GM12878 (cell line): Measurements from ENCODE around the gene ACSF3. TPM values are rescaled to one million over a fixed set of nuclear protein-coding genes. Genes with fewer than 3 reads are reported as not detected.

ENCODE experiments used
- ATAC-seq: fragments of 200-7000 bp; cut with Tn5 transposase; 3 replicates; pipeline ENCODE4 v1.9.1; 2020; ENCODE audit warnings: mild to moderate bottlenecking, moderate library complexity
- BruUV-seq: library from RNA; stranded (reverse); fragments of 400-500 nt; replicated peaks from 2 replicates; lab custom pipeline; 2021; lab: Mats Ljungman, UMichigan
- CTCF ChIA-PET: fragments of 300-600 bp; sonication (Branson Sonifier 250); formaldehyde crosslinking; extraction: SDS; loops from one replicate; lab custom pipeline; 2021; ENCODE audit warnings: inconsistent platforms; lab: Yijun Ruan, JAX
- POLR2A ChIA-PET: fragments of 350-600 bp; formaldehyde crosslinking; extraction: SDS; loops from one replicate; lab custom pipeline; 2021; ENCODE audit warnings: inconsistent platforms; lab: Charles Lee
- RAD21 ChIA-PET: fragments of 300-600 bp; sonication (Branson Sonifier 250); formaldehyde crosslinking; loops from one replicate; lab custom pipeline; 2023; ENCODE audit warnings: antibody characterized with exemption; ENCODE audit not compliant: unreplicated experiment; lab: Charles Lee
- SMC1A ChIA-PET: fragments of 300-600 bp; sonication (Branson Sonifier 250); formaldehyde crosslinking; loops from one replicate; lab custom pipeline; 2023; ENCODE audit not compliant: unreplicated experiment, uncharacterized antibody; lab: Charles Lee
- DNase-seq: peaks from one replicate; pipeline ENCODE4 v3.0.0-alpha.2; 2011; ENCODE audit warnings: low read depth, low spot score
- FAIRE-seq: peaks from 3 replicates; lab custom pipeline; 2011; peaks lifted over from hg19 to GRCh38; lab: Jason Lieb, UNC
- H2AFZ ChIP-seq: 2 replicates; pipeline ENCODE4 v1.6.0; 2011; ENCODE audit warnings: low read depth, low read length, control low read depth; ENCODE audit not compliant: control insufficient read depth
- H3K27ac ChIP-seq: 2 replicates; pipeline ENCODE4 v1.5.1; 2011; ENCODE audit warnings: control low read depth; ENCODE audit not compliant: control insufficient read depth, insufficient read depth
- H3K27me3 ChIP-seq, 2 experiments: replicated peaks in 1 of 2; 2 replicates each; pipeline versions ENCODE4 v1.6.0 to v1.6.1; 2011; ENCODE audit warnings: low read length in 1 of 2; ENCODE audit not compliant: control insufficient read depth in 2 of 2, insufficient read depth in 2 of 2
- H3K36me3 ChIP-seq, 2 experiments: 2 replicates each; pipeline ENCODE4 v1.5.1; 2011; ENCODE audit warnings: low read length in 1 of 2; ENCODE audit not compliant: control insufficient read depth in 2 of 2, insufficient read depth in 2 of 2
- H3K4me1 ChIP-seq: 2 replicates; pipeline ENCODE4 v1.6.1; 2011; ENCODE audit warnings: mild to moderate bottlenecking, low read length, moderate library complexity, mixed read lengths; ENCODE audit not compliant: control insufficient read depth, insufficient read depth
- H3K4me2 ChIP-seq: 2 replicates; pipeline ENCODE4 v1.6.0; 2011; ENCODE audit warnings: control low read depth; ENCODE audit not compliant: control insufficient read depth, insufficient read depth
- H3K4me3 ChIP-seq: fragments of 200-600 bp; sonication (generic); 2 replicates; pipeline ENCODE4 v1.5.1; 2016
- H3K79me2 ChIP-seq: 2 replicates; pipeline ENCODE4 v1.6.0; 2011; ENCODE audit warnings: low read length; ENCODE audit not compliant: control insufficient read depth, insufficient read depth
- H3K9ac ChIP-seq: 2 replicates; pipeline ENCODE4 v1.8.0; 2011; ENCODE audit warnings: low read length, control low read depth, mixed read lengths; ENCODE audit not compliant: control insufficient read depth, insufficient read depth
- H3K9me3 ChIP-seq: replicated peaks from 3 replicates; pipeline ENCODE4 v1.5.1; 2011; ENCODE audit warnings: mild to moderate bottlenecking, low read length; ENCODE audit not compliant: control insufficient read depth, insufficient read depth
- H4K20me1 ChIP-seq: 2 replicates; pipeline ENCODE4 v1.6.0; 2011; ENCODE audit not compliant: control insufficient read depth, insufficient read depth
- BHLHE40 ChIP-seq, 2 experiments: fragments of 450-650 bp in 1 of 2; IDR thresholded peaks; 2 replicates each; pipeline ENCODE4 v1.6.1; 2011 to 2017; ENCODE audit warnings: low read depth in 2 of 2, borderline replicate concordance in 1 of 2, improper control_type of control experiment in 1 of 2, low read length in 1 of 2, mild to moderate bottlenecking in 1 of 2
- BRCA1 ChIP-seq: IDR thresholded peaks from 2 replicates; pipeline ENCODE4 v1.6.1; 2011; ENCODE audit warnings: low read depth, low read length, improper control_type of control experiment
- CBX3 ChIP-seq: fragments of 200-600 bp; sonication (generic); IDR thresholded peaks from 2 replicates; pipeline ENCODE4 v1.6.1; 2016; ENCODE audit warnings: low read depth, borderline replicate concordance
- EGR1 ChIP-seq, 2 experiments: IDR thresholded peaks; 1 replicate in 1 of 2; 2 replicates in 1 of 2; pipeline ENCODE4 v1.6.1; 2011 to 2012; ENCODE audit warnings: low read depth in 2 of 2, low read length in 2 of 2, borderline replicate concordance in 1 of 2, mild to moderate bottlenecking in 1 of 2, moderate library complexity in 1 of 2
- GATAD2B ChIP-seq: fragments of 450-650 bp; conservative IDR thresholded peaks from 2 replicates; pipeline ENCODE4 v1.6.1; 2017; ENCODE audit warnings: low read depth, mild to moderate bottlenecking, moderate library complexity
- KAT2A ChIP-seq: conservative IDR thresholded peaks from 2 replicates; pipeline ENCODE4 v1.6.1; 2011; ENCODE audit warnings: low read depth, low read length; ENCODE audit not compliant: control insufficient read depth
- LARP7 ChIP-seq: fragments of 450-650 bp; IDR thresholded peaks from 2 replicates; pipeline ENCODE4 v1.6.1; 2017; ENCODE audit warnings: mild to moderate bottlenecking
- MYB ChIP-seq: fragments of 150-350 bp; IDR thresholded peaks from 2 replicates; pipeline ENCODE4 v1.6.1; 2014; ENCODE audit warnings: mild to moderate bottlenecking, low read depth, low read length, borderline replicate concordance
- NR2C1 ChIP-seq: fragments of 450-650 bp; IDR thresholded peaks from 2 replicates; pipeline ENCODE4 v1.6.1; 2017; ENCODE audit warnings: antibody characterized with exemption, mild to moderate bottlenecking, moderate library complexity
- NR2C2 ChIP-seq: IDR thresholded peaks from 2 replicates; pipeline ENCODE4 v1.6.1; 2011; ENCODE audit warnings: borderline replicate concordance, low read depth; ENCODE audit not compliant: control insufficient read depth, insufficient read length
- NR2F1 ChIP-seq: fragments of 450-650 bp; conservative IDR thresholded peaks from 2 replicates; pipeline ENCODE4 v1.6.1; 2017; ENCODE audit warnings: mild to moderate bottlenecking
- RELA ChIP-seq: fragments of 450-650 bp; IDR thresholded peaks from 2 replicates; pipeline ENCODE4 v1.8.0; 2014; ENCODE audit warnings: borderline replicate concordance; ENCODE audit not compliant: partially characterized antibody
- SPI1 ChIP-seq: IDR thresholded peaks from 2 replicates; pipeline ENCODE4 v1.6.1; 2011; ENCODE audit warnings: low read depth, mild to moderate bottlenecking, low read length, moderate library complexity, borderline replicate concordance; ENCODE audit not compliant: insufficient read depth
- ZBED1 ChIP-seq: IDR thresholded peaks from 2 replicates; pipeline ENCODE4 v1.6.1; 2016; ENCODE audit warnings: borderline replicate concordance
- ZNF217 ChIP-seq: fragments of 450-650 bp; IDR thresholded peaks from 2 replicates; pipeline ENCODE4 v1.6.1; 2017; ENCODE audit warnings: antibody characterized with exemption, mild to moderate bottlenecking
- WGBS: methylation state at CpG from one replicate; pipeline ENCODE4 v1.1.6; 2016; ENCODE audit warnings: low lambda C conversion rate; ENCODE audit not compliant: insufficient replicate concordance, insufficient coverage; ENCODE audit errors: missing lambda C conversion rate; 5-methylcytosine and 5-hydroxymethylcytosine counted together
- in situ Hi-C: fragments of 300-500 bp; cut with MboI; formaldehyde crosslinking; loops from 9 replicates; pipeline ENCODE4 v1.14.3; 2018; ENCODE audit warnings: mixed read lengths
- intact Hi-C: fragments of 100-400 bp; cut with micrococcal nuclease; formaldehyde crosslinking; loops from one replicate; pipeline ENCODE4 v1.14.2; 2022; ENCODE audit not compliant: unreplicated experiment
- polyA plus RNA-seq, 11 experiments: library from polyadenylated mRNA; depleted of rRNA in 4 of 11; unstranded in 6 of 11; stranded (reverse) in 5 of 11; fragments of >200 nt; fragmentation: Nextera tagmentation in 4 of 11; fragmentation: Illumina TruSeq in 1 of 11; extraction: Ambion mirVana in 4 of 11; extraction: Trizol in 1 of 11; gene quantifications; 1 replicate in 1 of 11; 2 replicates in 10 of 11; pipeline versions ENCODE4 v1.2.1 to v1.2.3, GENCODE V29; 2011 to 2016; ENCODE audit warnings: inconsistent platforms in 2 of 11, missing spikeins in 2 of 11, low read depth in 1 of 11
- total RNA-seq, 4 experiments: library from RNA; depleted of rRNA in 3 of 4; stranded (reverse); fragments of >200 nt in 3 of 4; fragmentation: Illumina TruSeq in 1 of 4; extraction: Trizol in 1 of 4; gene quantifications; 2 replicates each; pipeline versions ENCODE4 v1.2.1 to v1.2.3, GENCODE V29; 2013 to 2021
- TF ChIP-seq, protein P1 (sequence below): IDR thresholded peaks from 2 replicates; pipeline ENCODE4 v1.6.1; 2011; ENCODE audit warnings: borderline replicate concordance, low read depth, mild to moderate bottlenecking, moderate library complexity, low read length; ENCODE audit not compliant: insufficient read depth, poor library complexity, severe bottlenecking
- TF ChIP-seq, protein P2 (sequence below): fragments of 450-650 bp; IDR thresholded peaks from 2 replicates; pipeline ENCODE4 v1.6.1; 2017; ENCODE audit warnings: mild to moderate bottlenecking, moderate library complexity

The ACSF3 gene
- total and polyA plus RNA-seq, 10 of the 15 experiments (the other 5 are each of a cell fraction or from before 2014, with no cell fraction given): 1.0 to 44.4 (median 25.8) TPM

DNA sequence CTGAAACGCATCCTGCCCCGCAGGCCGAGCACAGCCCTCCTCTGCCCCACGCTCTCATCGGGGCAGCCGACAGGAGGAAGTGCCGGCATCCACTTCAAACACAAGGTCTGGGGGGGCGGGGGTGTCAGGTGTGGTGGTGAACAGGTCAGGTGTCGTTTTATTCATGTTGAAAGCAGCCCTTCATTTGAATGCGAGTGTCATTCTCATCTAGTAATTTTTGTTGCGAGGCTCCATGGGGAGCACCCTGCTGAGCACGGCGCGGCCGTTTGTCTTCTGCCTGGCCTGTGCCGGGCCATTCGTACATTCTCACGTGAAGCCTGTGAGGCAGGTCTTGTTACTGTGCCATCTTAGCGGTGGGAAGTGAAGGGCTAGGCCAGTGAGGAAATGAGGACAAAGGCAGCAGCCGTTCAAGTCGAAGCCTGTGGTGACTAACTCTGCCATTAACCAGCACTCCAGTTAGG, 1.9 kb downstream of the ACSF3 start:
- intact Hi-C loops: loop anchor here (5.0 kb wide), 1 partner anchor 63 kb away; no protein-coding TSS in a partner anchor
- no TSS peak for BruUV-seq
- FAIRE-seq: no peak
- POLR2A ChIA-PET: no interaction called here
- no peak for TF ChIP-seq KAT2A
- no peak for TF ChIP-seq ZNF217
- no peak for TF ChIP-seq MYB
- no peak for TF ChIP-seq LARP7
- no peak for TF ChIP-seq ZBED1
- TF ChIP-seq CBX3: no peak
- TF ChIP-seq RELA: no peak
- TF ChIP-seq BRCA1: no peak
- TF ChIP-seq, protein P1, sequence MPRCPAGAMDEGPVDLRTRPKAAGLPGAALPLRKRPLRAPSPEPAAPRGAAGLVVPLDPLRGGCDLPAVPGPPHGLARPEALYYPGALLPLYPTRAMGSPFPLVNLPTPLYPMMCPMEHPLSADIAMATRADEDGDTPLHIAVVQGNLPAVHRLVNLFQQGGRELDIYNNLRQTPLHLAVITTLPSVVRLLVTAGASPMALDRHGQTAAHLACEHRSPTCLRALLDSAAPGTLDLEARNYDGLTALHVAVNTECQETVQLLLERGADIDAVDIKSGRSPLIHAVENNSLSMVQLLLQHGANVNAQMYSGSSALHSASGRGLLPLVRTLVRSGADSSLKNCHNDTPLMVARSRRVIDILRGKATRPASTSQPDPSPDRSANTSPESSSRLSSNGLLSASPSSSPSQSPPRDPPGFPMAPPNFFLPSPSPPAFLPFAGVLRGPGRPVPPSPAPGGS: no peak
- no peak for TF ChIP-seq NR2C1
- TF ChIP-seq, protein P2, sequence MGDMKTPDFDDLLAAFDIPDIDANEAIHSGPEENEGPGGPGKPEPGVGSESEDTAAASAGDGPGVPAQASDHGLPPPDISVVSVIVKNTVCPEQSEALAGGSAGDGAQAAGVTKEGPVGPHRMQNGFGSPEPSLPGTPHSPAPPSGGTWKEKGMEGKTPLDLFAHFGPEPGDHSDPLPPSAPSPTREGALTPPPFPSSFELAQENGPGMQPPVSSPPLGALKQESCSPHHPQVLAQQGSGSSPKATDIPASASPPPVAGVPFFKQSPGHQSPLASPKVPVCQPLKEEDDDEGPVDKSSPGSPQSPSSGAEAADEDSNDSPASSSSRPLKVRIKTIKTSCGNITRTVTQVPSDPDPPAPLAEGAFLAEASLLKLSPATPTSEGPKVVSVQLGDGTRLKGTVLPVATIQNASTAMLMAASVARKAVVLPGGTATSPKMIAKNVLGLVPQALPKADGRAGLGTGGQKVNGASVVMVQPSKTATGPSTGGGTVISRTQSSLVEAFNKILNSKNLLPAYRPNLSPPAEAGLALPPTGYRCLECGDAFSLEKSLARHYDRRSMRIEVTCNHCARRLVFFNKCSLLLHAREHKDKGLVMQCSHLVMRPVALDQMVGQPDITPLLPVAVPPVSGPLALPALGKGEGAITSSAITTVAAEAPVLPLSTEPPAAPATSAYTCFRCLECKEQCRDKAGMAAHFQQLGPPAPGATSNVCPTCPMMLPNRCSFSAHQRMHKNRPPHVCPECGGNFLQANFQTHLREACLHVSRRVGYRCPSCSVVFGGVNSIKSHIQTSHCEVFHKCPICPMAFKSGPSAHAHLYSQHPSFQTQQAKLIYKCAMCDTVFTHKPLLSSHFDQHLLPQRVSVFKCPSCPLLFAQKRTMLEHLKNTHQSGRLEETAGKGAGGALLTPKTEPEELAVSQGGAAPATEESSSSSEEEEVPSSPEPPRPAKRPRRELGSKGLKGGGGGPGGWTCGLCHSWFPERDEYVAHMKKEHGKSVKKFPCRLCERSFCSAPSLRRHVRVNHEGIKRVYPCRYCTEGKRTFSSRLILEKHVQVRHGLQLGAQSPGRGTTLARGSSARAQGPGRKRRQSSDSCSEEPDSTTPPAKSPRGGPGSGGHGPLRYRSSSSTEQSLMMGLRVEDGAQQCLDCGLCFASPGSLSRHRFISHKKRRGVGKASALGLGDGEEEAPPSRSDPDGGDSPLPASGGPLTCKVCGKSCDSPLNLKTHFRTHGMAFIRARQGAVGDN: peak; percentile 24; the same call in 1 of the 2 replicates
- TF ChIP-seq NR2F1: peak; percentile 38; the same call in 1 of the 2 replicates
- no peak for TF ChIP-seq NR2C2
- peak; percentile 29; the same call in 1 of the 2 replicates for TF ChIP-seq SPI1
- TF ChIP-seq EGR1 (IDR thresholded peaks at IDR 0.05; ENCODE audit: borderline replicate concordance in 1 of 2, low read depth in 2 of 2, low read length in 2 of 2): no peak
- TF ChIP-seq GATAD2B: 0 out of 2 replicates have a peak, but pooled peaks have one; percentile 40
- TF ChIP-seq BHLHE40 (IDR thresholded peaks at IDR 0.05; ENCODE audit: borderline replicate concordance in 1 of 2, low read depth in 2 of 2, low read length in 1 of 2): peak; percentile 52 to 78; a peak in 3 of 4 replicates
- TF ChIP-seq, all 136 proteins: peak for 5
- in situ Hi-C loops: no loop called here
- H2AFZ ChIP-seq: no peak overlapping the region
- H3K36me3 ChIP-seq: peaks cover 0 to 1% of the 10 kb centered on the region in 2 experiments; a peak in 2 of 4 replicates
- no peaks in the 10 kb centered on the region; a peak in 1 of 4 replicates for H3K27me3 ChIP-seq
- H3K27ac ChIP-seq: peak overlapping the region; percentile 51
- ATAC-seq (no peak), DNase-seq (no peak)
- no peaks in the 10 kb centered on the region for H3K9me3 ChIP-seq
- RAD21 ChIA-PET: interaction anchor here (3.8 kb wide), 1 partner anchor 118 kb away, joined by 18 read pairs; the partner anchor contains the start of gene CBFA2T3
- SMC1A ChIA-PET: interaction anchor here (2.5 kb wide), 1 partner anchor 20 kb away, joined by 9 read pairs; no protein-coding TSS in a partner anchor
- H4K20me1 ChIP-seq: no peaks in the 10 kb centered on the region
- 17% methylated on average over 21 of the region's 21 CpGs for WGBS
- H3K79me2 ChIP-seq: peaks cover 51% of the 10 kb centered on the region
- H3K4me2 ChIP-seq: peak overlapping the region; percentile 81
- H3K4me3 ChIP-seq: peak overlapping the region; percentile 81; the same call in 1 of the 2 replicates
- H3K4me1 ChIP-seq: peaks cover 38% of the 10 kb centered on the region
- CTCF ChIA-PET: no interaction called here
- 0 out of 2 replicates have a peak overlapping the region, but pooled peaks have one; percentile 35 for H3K9ac ChIP-seq
